Stimulated activated CD4-positive, alpha-beta T cell treated with anti-CD3 and anti-CD28 coated beads, Interleukin-15, amount 100 ng/mL, for 48 hours (primary cell): ENCODE results near the gene P2RX7.
A peak's percentile ranks its signal among the peaks of the same experiment; 100 is the strongest.

Experiments
- DNase-seq, 2 donors: peaks; one replicate each; pipeline ENCODE4 v3.0.0-alpha.2; 2020; ENCODE audit warnings: low read depth in 2 of 2

The P2RX7 gene

DNA sequence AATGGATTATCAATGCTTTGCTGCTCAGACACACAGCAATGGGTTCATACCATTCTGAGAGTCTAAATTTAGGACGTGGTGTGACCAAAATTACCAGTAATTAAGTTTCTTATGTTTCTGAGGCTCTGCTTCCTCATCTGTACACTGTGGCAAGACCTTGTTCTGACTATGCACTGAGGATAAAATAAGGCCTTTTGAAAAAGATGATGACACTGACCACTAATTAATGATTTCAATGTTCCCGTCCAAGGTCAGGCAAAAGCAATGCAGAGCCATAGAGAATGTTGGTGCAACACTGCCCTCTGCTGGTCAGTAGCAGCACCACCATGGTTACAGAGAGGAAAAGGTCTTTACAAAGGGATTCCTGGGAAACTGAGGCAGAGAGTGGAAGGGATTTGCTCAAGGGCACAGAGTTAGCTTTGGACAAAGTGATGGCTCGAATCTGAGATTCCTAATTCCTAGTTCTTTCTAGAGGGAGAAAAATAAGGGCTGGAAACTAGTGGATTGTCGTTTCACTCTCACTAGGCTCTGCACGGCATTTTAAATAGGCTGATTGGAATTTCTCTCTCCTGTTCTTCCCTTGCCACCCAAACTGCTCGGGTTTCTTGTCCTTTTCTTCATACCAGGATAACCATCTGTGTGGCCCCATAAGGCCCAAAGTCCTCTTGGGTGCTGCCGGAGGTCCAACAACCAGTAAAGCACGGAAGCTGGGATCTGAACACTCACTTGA, 22.3 kb upstream of the P2RX7 start:
- peak; percentile 28 to 36 for DNase-seq

DNA sequence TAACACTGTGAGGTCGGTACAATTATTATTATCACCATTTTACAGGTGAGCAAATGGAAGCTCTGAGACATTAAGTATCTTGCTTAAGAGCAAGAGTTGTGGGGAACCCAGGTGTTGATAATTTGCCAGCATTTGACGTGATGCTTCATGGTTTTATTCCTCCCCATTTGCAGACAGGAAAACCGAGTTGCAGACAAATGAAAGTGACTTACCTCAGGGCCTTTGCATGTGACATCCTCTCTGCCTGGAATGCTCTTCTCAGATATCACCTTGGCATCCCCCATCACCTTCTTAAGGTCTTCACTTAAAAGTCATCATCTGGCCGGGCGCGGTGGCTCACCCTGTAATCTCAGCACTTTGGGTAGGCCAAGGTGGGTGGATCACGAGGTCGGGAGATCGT, 21.0 kb upstream of the P2RX7 start:
- DNase-seq = no peak

DNA sequence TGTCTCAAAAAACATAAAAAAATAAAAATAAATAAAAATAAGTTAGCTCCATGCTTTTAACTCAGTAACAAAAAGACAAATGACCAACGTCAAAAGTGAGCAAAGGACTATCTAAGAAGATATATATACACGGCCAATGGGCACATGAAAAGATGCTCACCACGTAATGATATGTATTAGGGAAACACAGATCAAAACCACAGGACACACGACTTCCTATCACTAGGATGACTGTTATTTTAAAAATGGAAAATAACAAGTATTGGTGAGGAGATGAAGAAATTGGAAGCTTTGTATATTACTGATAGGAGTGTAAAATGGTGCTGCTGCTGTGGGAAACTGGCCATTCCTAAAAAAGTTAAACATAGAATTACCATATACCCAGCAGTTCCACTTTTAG, 20.2 kb upstream of the P2RX7 start:
- no peak for DNase-seq

DNA sequence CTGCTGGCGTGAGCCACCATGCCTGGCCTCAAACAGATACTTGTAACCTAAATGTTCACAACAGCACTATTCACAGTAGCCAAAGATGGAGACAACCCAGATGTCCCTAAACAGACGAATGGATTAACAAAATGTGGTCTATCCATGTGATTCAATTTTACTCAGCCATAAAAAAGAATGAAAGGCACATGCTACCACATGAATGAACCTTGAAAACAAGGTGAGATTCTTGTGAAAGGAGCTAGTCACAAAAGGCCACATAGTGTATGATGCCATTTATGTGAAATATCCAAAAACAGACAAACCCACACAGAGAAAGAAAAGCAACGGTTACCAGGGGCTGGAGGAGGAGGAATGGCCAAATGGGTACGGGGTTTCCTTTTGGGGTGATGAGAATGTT, 19.6 kb upstream of the P2RX7 start:
- DNase-seq = no peak

DNA sequence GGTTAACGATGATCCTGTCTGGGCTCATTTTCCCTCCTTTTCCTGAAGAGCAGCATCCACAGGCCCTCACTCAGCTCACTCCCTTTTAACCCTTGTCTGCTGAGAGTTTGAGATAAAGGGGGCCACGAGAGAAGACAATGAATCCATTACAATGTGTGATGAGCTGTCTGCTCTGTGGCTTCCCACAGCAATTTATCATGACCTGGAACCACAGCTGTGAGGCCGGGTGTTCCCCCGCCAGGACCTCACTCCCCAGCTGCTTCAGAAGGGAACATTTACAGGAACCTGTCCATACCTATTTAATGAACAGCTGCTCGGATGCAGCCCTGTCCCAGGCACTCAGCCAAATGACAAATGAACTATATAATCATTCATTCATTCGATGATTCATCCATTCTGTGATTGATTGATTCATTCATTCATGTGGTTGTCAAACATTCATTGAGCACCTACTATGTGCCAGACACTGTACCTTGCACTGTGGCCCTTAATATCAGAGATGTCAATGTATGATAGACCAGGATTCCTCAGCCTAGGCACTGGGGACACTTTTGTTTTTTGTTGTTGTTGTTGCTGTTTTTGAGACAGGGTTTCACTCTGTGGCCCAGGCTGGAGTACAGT, 18.5 kb upstream of the P2RX7 start:
- no peak for DNase-seq

DNA sequence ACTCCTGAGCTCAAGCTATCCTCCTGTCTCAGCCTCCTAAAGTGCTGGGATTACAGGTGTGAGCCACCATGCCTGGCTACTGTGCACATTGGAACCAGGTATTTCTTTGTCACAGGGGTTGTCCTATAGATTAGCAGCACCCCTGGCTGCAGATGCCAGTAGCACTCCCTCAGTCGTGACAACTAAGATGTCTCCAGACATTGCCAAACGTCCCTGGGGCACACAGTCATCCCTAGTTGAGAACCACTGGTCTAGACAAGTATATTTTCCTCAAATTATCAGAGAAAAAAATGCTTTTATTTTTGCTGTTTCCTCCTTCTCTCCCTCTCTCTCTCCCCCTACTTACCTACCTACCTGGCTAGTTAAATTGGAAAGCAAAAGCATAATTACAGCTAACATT, 17.9 kb upstream of the P2RX7 start:
- DNase-seq = no peak

DNA sequence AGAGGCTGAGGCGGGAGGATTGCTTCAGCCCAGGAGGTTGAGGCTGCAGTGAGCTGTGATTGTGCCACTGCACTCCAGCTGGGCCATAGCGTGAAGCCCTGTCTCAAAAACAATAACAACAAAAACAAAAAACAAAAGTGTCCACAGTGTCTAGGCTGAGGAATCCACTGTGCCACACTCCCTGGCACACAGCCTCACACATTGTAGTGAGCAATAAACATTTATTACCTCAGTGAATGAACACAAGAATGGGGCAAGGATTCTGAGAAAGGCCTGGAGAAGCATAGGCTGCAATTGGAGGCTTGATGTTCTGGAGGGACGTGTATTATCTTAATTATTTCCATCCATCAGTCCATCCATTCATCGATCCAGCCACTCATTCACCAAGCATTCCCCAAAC, 17.1 kb upstream of the P2RX7 start:
- no peak for DNase-seq

DNA sequence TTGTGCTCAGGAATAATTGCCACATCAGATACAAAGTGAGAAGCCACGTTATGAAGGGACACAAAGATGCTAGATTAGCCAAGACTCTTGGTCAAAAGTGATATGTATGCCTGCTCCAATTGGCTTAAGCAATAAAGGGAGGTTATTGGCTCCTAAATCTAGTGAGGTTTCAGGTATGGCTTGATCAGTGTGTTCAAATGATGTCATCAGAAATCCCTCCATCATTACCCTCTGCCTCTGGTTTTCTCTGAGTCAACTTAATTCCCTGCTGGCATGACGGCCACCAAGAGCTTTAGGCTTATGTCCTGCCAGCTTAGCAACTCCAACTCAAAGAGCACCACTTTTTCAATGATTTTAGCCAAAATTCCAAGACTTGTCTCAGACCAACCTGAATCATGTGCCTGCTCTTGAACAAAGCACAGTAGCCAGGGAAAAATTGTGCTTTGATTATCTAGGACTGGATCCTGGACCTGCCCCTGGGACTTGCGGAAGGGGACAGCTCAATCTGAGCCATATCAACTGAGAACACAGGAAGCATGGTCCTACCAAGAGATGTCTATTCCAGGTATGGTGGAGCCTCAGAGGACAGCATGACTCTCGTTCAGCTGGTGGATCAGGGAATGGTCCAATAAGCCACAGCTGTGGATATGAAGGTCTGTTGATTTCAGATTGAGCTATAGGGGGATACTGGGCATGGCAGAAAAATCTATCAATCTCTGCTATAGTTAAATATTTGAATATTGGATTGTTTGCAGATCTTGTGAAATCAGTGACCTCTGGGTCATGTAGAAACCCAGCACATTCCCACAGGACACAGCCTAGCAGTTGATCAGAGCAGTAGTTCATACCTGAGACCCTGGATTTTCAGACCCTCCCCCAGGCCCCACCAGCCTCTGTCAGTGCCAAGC, 16.1 kb upstream of the P2RX7 start:
- DNase-seq = no peak

DNA sequence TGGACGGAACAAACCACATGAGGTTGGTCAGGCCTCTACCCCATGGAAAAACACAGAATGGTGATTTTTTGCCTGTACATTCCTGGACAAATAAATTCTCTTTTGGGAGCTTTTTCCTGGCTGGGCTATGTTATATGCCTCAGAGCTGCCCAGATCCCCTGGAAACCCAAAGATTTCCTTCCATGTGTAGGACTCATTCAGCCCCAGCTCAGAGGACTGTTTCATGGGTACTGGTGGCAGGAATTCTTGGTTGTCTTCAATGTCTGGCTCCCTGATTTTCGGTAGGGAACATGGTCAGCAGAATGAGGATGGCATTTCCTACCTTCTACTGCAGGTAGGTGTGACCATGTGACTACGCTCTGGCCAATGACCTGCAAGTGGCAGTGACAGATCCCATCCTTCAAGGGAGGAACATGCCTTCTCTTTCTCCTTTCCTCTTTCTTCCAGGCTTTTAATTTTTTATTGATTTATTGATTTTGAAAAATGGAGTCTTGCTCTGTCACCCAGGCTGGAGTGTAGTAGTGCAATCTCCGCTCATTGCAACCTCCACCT, 15.4 kb upstream of the P2RX7 start:
- DNase-seq = no peak

DNA sequence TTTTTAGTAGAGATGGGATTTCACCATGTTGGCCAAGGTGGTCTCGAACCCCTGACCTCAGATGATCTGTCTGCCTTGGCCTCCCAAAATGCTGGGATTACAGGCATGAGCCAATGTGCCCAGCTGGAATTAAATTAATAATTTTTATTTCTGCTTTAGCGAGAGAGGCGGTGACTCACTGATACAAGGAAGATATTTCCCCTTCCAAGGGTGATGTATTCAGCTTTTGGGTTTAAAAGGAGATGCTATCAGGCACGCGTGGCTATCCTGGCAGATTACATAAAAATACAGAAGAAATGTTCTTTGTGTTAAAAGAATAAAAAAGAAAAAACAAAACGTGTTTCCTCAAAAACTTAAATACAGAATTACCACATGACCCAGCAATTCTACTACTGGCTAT, 12.4 kb upstream of the P2RX7 start:
- no peak for DNase-seq

DNA sequence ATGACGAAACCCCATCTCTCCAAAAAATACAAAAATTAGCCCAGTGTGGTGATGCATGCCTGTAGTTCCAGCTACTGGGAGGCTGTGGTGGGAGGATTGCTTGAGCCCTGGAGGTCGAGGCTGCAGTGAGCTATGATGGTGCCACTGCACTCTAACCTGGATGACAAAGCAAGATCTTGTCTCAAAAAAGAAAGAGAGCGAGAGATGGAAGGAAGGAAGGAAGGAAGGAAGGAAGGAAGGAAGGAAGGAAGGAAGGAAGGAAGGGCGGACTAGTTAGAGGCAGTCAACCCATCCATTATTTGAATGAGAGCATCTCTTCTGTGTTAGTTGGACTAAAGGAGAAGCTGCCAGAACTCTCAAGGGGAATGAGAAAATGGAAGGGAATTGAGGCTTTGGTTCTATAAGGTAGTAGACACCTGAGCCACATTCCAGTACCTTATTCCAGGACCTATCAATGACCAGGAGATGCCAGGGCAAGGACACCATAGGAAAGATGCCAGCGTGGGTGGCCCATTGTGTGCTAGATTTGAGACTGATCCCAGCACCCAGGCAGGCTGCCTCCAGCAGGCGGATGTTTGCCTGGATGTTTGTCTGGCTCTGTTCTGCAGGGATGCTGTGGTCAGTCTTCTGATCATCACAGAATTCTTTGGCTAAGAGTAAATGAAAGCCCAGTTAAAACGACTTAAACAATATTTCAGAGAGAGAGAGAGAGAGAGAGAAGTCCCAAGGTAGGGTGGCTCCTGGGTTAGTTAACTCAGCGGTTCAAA, 11.5 kb upstream of the P2RX7 start:
- no peak for DNase-seq

DNA sequence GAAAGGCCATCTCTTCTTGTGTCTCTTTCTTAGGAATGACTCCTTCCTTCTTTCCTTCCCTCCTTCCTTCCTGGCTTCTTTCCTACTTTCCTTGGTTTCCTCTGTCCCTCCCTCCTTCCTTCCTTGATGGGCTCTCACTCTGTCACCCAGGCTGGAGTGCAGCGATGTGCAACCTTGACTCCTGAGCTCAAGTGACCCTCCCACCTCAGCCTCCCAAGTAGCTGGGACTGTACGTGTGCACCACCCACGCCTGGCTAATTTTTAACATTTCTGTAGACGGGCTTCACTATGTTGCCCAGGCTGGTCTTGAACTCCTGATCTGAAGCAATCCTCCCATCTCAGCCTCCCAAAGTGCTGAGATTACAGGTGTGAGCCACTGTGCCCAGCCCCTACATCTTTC, 10.9 kb upstream of the P2RX7 start:
- DNase-seq = no peak

DNA sequence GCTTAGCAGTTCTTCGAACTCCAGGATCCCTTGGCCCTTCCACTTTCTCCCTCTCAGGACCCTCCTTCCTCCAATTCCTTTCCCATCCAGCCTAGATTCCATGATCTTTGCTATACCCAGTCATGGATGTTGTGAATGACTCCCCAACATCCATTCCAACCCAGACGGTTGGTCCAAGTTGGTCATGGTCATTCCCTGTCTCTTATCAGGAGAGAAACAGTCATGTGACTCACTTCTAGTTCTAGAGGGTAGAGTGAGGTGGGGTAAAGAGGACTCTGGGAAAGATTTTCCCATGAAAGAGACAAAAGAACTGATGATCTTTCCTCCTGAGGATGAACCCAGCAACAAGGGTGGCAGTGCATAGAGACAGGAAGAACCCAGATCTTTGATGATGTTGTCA, 9.2 kb upstream of the P2RX7 start:
- no peak for DNase-seq

DNA sequence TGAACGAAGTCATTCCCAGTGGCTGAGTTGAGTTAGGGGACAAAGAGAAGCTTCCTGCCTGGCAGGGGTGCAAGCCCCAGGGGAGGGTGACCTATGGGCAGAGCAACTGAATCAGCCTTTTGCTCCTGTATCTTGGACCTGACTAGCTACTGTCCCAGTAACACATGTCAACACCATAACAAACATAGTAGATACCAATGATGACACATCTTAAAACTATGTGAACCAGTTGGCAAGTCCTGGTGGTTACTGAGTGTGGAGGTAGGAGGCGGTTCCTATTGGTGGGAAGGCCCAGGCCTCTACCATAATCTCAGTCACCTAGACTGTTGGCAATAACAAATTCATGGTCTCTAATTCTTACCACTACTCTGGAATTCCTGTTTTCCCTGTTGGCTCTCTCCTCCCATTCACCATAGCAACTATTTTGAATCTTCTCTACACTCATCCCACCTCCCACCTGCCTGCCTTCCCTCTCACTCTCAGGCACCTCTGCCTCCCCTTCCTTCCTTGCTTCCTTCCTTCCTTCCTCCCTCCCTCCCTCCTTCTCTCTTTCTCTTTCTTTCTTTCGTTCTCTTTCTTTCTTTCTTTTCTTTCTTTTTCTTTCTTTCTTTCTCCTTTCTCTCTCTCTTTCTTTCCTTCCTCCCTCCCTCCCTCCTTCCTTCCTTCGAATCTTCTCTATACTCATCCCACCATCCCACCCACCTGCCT, 8.1 kb upstream of the P2RX7 start:
- no peak for DNase-seq

DNA sequence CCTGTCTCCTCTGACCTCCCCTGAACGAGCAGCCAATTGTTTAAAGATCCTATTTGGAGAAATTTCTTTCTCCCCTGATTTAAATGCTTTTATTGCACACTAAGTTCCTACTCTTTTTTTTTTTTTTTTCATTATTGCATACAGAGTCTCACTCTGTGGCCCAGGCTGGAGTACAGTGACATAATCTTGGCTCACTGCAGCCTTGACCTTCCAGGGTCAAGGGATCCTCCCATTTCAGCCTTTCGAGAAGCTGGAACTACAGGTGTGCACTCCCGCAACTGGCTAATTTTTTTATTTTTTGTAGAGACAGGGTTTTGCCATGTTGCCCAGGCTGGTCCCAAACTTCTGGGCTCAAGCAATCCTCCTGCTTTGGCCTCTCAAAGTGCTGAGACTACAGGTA, 5.2 kb upstream of the P2RX7 start:
- no peak for DNase-seq

DNA sequence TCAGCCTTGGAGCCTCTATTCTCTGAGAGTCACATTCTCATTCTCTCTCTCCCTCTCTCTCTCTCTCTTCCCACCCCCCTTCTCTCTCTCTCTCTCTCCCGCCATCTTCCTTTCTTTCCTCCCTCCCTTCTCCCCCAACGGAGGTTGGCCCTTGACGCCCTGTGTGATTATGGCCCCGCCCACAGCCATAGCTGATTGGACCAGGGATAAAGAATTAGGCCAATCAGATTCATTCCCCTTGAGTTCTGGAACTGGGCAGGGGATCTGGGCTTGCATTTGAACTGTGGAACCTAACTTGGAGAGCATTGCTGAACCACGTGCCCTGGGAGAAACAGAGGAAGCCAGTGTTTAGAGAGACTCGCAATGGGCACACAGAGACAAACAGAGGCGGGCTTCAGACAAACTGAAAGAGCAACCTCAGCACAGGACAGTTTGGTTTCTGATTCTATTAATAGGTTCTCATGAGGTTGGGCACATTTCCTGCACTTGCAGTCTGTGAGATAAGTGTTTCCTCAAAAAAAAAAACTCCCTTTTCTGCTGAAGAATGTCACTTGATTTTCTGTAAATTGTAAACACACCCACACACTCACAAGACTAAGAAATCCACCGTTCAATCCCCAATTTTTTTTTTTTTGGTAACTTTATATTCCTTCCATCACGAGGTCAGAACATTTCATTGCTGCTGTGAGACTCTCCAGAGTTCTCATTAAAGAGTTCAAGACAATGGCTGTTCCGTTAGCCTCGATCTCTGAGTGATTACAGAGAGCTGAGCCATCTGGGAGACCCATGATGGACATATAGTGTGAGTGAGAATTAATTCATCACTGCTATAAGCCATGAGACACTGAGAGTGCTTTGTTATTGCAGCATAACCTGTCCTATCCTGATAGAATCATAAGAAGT, 3.5 kb upstream of the P2RX7 start:
- DNase-seq = peak; percentile 77 to 82

DNA sequence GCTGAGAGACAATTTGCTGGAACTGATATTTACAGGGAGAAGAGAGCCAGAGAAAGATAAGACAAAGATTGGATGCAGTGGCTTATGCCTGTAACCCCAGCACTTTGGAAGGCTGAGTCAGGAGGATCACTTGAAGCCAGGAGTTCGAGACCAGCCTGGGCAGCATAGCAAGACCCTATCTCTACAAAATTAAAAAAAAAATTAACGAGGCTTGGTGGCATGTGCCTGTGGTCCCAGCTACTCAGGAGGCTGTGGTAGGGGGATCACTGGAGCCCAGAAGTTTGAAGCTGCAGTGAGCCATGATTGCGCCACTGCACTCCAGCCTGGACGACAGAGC, 2.9 kb upstream of the P2RX7 start:
- DNase-seq = no peak

DNA sequence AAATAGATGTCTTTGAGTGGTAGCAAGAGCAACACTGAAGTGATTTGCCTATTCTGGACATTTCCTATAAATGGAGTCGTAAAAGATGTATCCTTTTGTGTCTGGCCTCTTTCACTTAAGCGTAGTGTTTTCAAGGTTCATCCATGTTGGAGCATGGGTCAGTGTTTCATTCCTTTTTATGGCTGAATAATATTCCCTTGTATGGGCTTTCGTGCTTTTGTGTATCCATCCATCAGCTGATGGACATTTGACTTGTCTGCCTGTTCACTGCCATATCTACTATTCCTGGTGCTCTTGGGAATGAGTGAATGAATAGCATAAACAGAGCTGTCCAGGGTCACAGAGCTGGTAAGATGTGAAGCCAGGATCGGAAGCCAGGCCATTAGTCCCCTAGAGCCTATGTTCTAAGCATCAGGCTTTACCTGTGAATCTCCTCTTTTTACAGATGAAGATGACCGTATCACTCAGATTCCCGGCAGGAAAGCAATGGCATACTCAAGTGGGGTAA, 1.8 kb upstream of the P2RX7 start:
- DNase-seq = no peak

DNA sequence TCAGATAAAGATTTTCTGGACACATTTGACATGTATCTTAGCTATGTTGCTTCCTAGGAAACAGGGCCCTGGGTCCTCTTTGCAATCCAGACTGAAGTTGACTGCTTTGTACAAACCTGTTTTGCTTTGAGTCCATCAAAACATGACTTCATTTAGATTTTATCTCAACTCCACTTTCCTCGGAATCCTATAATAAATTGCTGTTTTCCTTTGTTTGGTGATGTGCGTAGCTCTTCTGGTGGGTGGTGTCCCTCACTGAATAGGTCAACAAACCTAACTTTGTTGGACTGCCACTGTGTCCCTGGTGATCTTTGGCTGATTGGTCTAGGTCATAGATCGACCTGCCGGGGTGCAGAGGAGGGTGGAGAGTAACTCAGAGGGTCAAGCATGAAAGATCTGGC, 735 bp upstream of the P2RX7 start:
- DNase-seq = no peak

DNA sequence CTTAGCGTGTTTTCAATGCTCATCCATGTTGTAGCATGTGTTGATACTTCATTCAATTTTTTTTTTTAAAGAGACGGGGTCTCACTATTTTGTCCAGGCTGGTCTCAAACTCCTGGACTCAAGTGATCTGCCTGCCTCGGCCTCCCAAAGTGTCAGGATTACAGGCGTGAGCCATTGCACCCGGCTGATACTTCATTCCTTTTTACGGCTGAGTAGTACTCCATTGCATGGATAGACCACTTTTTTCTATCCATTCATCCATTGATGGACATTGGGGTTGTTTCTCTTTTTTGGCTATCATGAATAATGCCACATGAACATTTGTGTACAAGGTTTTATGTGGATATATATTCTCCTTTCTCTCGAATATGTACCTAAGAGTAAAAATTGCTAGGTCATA, 1.2 kb downstream of the P2RX7 start:
- no peak for DNase-seq
